ENCODE results near the gene TMEM9. TPM values are rescaled to one million over a fixed set of nuclear protein-coding genes. Genes with fewer than 3 reads are reported as not detected.

Gene TMEM9
- total RNA-seq, 4 donors from 2014 or later = 51.7 to 61.5 (median 56.7) TPM

DNA sequence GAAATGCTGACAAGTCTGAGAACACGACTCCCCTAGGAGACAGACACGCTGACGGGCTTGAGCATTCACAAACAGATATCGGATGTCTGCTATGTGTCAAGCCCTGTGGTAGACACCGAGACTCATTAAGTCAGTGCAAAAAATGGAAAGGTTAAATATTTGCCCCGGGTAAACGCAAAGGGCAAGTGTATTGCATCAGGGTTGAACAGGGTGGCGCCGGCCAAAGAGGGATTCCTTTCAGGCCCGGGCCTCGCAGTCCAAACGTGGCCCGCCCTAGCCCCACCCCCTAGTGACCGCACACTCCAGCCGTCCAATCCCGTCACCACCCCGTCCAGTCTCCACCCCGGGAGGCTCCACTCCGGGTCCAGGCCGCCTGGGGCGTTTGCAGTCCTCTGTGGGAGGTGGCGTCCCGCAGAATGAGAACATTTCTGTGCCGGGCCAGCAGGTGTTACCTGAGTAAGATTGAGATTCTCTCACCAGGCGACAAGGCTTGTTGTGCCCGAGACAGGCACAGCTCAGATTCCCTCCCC is 16.3 kb upstream of the TMEM9 start:
- Histone ChIP-seq H3K27ac (peak overlapping the region; percentile 81 to 96 (median 92)), H3K27me3 (no peaks in the 10 kb centered on the region), H3K36me3 (no peaks in the 10 kb centered on the region), H3K4me1 (peaks cover 0 to 16% (median 6%) of the 10 kb centered on the region in 3 donors), H3K9me3 (no peaks in the 10 kb centered on the region), H3K4me3 (peak overlapping the region; percentile 60 to 79)
- ATAC-seq = peak; percentile 99
- TF ChIP-seq EP300 (IDR thresholded peaks at IDR 0.05) (no peak), POLR2AphosphoS5 (IDR thresholded peaks at IDR 0.05) (peak; percentile 90), POLR2A (IDR thresholded peaks at IDR 0.05) (peak; percentile 68 to 78)
- TF ChIP-seq, protein P1, sequence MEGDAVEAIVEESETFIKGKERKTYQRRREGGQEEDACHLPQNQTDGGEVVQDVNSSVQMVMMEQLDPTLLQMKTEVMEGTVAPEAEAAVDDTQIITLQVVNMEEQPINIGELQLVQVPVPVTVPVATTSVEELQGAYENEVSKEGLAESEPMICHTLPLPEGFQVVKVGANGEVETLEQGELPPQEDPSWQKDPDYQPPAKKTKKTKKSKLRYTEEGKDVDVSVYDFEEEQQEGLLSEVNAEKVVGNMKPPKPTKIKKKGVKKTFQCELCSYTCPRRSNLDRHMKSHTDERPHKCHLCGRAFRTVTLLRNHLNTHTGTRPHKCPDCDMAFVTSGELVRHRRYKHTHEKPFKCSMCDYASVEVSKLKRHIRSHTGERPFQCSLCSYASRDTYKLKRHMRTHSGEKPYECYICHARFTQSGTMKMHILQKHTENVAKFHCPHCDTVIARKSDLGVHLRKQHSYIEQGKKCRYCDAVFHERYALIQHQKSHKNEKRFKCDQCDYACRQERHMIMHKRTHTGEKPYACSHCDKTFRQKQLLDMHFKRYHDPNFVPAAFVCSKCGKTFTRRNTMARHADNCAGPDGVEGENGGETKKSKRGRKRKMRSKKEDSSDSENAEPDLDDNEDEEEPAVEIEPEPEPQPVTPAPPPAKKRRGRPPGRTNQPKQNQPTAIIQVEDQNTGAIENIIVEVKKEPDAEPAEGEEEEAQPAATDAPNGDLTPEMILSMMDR (IDR thresholded peaks at IDR 0.05) = peak in 2 of 4 experiments; percentile 42 to 47
- WGBS, 2 donors (ENCODE audit: low coverage in 1 of 2) = 2 to 23% methylated on average over 7 to 9 of the region's 26 CpGs

DNA sequence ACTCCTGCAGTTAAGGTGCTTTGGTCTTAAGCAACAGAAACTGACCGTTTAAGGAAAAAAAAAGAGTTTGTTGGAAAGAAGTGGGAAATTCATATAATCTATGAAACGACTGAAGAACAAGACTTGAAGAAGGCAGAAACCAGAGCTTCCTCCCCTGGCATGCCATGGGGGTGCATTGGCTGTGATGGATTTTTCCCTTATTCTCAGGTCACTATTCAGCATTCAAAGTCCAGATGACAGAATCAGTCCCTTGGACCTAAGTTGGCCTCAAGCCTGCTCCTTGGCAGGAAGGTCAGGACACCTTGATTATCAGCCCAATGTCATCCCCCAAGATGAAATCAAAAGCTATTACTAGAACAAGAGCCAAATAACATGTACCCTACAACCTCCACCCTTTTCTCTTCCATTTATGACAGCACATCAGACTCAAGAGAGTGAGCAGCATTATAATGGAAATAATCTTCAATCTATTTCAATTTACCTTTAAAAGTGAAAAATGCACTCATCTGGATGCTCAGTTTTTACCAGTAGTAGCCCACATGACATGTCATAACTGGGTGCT is 15.8 kb upstream of the TMEM9 start:
- no peak for ATAC-seq
- Histone ChIP-seq H3K4me1 (peaks cover 0 to 16% (median 6%) of the 10 kb centered on the region in 3 donors), H3K36me3 (no peaks in the 10 kb centered on the region), H3K27me3 (no peaks in the 10 kb centered on the region), H3K27ac (peak overlapping the region; percentile 29 to 96 (median 92)), H3K4me3 (peak overlapping the region in 1 of 2 donors; percentile 79), H3K9me3 (no peaks in the 10 kb centered on the region)
- WGBS, 2 donors (ENCODE audit: low coverage in 1 of 2) = 65 to 88% methylated on average over 1 to 2 of the region's 2 CpGs
- TF ChIP-seq, protein P1 (IDR thresholded peaks at IDR 0.05) = no peak

DNA sequence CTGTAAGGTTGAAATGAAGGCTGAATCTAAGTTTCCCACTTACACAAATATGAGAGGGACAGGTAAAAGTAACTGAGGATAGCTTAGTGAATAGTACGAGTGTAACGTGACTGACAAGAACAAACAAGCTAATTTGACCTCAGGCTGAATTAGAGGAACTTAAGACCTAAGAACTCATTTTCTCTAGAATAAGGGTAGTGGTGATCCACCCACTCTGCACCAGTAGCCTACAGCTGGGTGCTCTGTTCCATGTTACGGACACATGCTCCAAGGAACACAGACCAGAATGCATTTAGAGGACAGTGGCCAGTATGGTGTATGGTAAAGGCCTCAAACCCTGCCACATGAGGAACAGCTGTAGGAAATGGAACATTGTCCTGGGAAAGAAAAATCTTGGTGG is 14.9 kb upstream of the TMEM9 start:
- Histone ChIP-seq H3K4me3 (no peak overlapping the region), H3K4me1 (peaks cover 0 to 16% (median 6%) of the 10 kb centered on the region in 3 donors), H3K36me3 (no peaks in the 10 kb centered on the region), H3K9me3 (no peaks in the 10 kb centered on the region), H3K27me3 (no peaks in the 10 kb centered on the region), H3K27ac (no peak overlapping the region)
- TF ChIP-seq, protein P1 (IDR thresholded peaks at IDR 0.05) = no peak
- TF ChIP-seq POLR2AphosphoS5 (IDR thresholded peaks at IDR 0.05) = no peak
- TF ChIP-seq EP300 (IDR thresholded peaks at IDR 0.05) = no peak
- ATAC-seq = no peak
- 67 to 74% methylated on average over 3 of the region's 3 CpGs for WGBS, 2 donors (ENCODE audit: low coverage in 1 of 2)

DNA sequence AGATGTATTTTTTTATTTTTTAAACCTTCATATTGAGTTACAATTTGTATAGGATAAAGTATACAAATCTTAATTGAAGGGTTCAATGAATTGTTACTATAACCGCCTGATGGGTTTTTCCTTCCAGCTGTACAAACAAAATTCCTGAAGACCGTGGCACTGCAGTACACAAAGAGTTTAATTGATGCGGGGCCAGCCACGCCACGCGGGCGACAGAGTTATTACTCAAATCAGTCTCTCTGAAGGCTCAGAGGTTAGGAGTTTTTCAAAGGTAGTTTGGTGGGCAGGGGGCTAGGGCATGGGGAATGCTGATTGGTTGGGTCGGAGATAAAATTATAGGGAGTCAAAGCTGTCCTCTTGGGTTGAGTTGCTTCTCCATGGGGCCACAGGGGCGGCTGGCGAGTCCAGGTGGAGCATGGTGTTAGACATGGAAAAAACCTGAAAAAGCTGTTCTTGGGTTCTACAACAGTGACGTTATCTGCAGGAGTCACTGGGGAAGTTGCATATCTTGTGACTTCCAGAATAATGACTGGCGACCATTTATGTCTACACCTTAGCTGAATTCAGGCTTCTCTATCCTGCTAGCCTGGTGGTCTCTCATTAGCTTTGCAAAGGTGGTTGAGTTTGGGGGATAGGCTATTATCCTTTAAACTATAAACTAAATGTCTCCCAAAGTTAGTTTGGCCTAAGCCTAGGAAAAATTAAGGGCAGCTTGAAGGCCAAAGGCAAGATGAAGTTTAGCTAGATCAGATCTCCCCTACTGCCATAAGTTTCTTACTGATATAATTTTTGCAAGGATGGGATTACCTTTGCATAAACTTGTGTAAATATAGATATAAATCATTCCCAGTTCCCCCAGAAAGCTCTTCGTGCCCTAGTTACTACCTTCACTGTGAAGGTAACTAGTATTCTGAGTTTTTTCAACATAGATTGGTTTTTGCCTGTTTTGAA is 13.0 kb upstream of the TMEM9 start:
- Histone ChIP-seq H3K27me3 (no peaks in the 10 kb centered on the region), H3K36me3 (no peaks in the 10 kb centered on the region), H3K4me1 (peaks cover 0 to 16% (median 6%) of the 10 kb centered on the region in 3 donors), H3K9me3 (no peaks in the 10 kb centered on the region), H3K27ac (no peak overlapping the region), H3K4me3 (no peak overlapping the region)
- WGBS, 2 donors (ENCODE audit: low coverage in 1 of 2) = 70% methylated on average over 12 to 13 of the region's 13 CpGs
- no peak for ATAC-seq
- TF ChIP-seq, protein P1 (IDR thresholded peaks at IDR 0.05) = no peak
- no peak for TF ChIP-seq EP300 (IDR thresholded peaks at IDR 0.05)
- TF ChIP-seq POLR2A (IDR thresholded peaks at IDR 0.05) = no peak
- TF ChIP-seq POLR2AphosphoS5 (IDR thresholded peaks at IDR 0.05) = no peak
